ENCODE results near the gene CDC14B.
"Not testable (repeated sequence)": the region's sequence is repeated elsewhere in the genome, so short reads cannot be mapped to it uniquely, and the experiment has no call there.

CDC14B gene

DNA sequence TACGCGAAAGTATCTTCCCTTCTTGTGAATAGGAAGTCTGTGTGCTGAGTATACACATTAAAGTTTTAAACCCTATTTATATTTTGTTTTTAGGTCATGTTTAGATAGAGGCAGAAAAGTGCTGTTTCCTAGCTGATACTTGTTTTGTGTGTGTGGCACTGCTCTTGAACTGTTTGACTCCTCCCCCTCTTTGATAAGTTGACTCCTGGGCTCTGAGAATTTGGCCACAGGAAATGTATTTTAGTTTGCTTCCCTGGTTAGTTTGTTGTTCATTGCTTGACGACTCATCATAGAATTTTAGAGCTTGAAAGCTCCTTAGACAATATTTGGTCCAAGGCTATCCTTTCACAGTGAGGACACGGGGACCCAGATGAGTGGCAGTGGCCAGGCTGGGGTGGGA, 2.0 kb upstream of the CDC14B start:
- DNase-seq = no peak

- DNase-seq = no peak
Measured at GRCh38 chr9:96620832-96621269, 1.2 kb upstream of the CDC14B start.

- no peak for DNase-seq
Measured at GRCh38 chr9:96620181-96620514, 505 bp upstream of the CDC14B start.

- no peak for DNase-seq
Measured at GRCh38 chr9:96619124-96619465, 548 bp downstream of the CDC14B start.

GRCh38 chr9:96618209-96619123, 1.2 kb downstream of the CDC14B start:
- peak; percentile 28 for DNase-seq

DNA sequence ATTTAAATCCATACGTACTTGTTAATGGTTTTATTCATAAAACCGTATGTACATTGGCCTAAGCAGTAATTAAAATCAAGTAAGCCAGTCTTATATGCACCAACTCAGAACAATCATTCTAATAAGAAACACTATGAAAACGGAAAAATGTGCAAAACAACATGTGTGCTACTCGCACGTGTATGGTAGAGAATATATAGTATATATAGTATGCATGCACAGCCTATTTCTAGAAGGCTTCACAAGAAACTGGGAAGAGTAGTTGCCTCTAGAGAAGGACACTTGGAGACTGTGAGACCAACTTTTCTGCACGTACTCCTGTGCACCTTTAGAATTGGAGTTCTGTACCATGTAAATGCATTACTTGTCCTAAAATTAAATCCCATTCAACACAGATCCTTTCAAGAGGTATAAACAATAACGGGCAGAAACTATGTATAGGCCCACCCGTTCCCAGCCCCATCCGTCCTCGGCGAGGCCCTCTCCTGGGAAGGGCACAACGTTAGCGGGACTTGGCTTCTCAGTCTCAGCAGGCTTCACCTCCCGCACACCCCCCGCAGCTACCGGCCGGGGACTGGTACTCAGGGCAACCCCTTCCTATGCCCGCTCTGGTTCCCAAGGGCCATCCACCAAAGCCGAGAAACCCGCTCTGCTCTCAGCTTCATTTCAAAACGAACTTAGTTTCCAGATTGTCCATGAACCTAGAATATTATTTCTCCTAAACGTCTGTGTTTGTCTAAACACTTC, 2.0 kb downstream of the CDC14B start:
- DNase-seq = no peak

GRCh38 chr9:96616817-96617438, 2.7 kb downstream of the CDC14B start:
- DNase-seq = no peak

DNA sequence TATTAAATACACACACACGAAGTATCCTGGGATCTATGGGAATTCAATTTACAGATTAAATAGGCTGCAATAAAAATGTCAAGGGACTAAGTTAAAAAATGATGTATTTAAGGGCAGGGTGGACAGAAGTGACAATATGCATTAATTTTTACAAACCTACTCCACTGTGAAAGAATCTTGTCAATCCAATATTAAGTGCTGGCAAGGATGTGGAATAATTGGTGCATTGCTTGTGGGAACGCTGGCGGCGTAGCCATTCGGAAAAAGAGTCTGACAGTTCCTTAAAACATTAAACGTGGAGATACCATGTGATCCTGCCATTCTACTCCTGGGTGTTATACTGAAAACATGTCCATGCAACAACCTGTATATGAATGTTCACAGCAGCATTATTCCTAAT, 4.2 kb downstream of the CDC14B start:
- DNase-seq = no peak

DNA sequence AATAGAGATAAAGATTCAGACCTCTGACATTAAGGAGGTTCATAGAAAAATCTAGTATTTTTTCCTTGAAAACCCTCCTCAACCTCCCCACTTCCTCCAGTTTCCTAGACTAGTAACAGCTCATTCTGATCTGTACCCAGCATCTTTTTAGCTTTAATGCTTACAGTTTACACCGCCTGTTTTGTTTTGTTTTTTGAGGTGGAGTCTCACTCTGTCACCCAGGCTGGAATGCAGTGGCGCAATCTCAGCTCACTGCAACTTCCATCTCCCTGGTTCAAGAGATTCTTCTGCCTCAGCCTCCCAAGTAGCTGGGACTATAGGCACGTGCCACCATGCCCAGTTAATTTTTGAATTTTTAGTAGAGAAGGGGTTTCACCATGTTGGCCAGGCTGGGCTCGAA, 5.0 kb downstream of the CDC14B start:
- DNase-seq = not testable (repeated sequence)

DNA sequence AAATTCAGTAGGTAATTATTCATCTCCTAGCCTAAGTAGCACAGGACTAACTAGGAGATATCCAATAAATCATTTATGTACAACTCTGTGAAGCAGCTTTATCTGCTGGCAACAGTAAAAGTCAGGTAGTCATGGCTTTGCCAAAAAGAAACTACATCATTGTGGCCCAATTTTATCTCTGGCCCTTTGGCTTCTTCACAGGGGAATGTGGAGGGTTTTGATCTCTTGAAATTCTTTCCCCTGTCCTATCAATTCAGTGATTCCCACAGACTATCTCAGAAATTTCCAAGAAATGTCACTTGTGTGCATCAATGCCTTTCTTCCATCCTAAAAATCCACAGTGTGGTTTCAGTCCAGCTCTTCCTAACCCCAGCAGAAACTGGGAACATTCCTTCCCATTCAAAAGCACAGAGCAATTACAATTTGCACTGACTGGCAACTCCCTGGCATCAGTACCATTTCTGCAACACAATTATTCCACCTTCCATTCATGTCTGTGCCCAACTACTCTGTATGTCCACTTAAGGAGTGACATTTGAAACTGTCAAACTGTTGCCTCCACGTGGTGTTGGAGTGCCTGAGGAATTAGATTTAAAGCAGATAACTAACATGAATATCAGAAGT, 6.6 kb downstream of the CDC14B start:
- no peak for DNase-seq

DNA sequence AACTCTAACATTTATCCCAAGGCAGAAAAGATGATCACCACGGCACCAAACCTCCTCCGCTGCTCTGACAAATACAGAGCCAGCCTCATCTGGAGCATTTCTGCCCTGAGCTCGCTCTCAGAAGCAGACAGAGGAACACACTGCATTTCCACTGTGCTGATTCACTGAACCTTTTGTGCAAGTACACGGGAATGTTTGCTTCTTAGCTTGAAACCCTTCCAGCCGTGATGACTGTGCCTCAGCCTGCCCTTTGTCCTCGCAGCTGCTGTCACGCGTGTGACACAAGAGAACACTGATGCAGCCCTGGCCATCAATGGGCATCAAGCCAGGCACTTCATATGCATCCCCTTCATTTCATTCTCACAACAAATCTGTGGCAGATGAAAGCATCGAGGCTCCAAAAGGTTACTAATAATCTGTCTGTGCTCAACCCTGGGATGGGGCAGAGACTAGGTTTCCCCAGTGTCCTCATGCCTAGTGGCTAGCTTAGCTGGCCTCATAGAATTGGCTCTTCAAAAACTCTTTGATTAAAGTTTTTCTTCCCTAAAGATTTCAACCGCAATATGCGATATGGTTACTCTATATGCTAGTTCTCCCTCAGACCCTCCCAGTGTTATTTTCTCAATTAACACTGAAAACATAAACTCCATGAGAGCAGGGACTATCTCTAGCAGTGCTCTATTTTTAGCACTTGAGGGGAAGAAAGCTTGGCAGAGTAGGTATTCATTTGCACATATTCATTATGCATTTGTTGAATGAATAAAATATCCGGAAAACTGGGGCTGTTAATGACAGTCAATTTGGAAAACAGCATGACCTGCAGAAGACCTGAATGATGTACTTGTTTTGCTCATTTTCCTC, 7.3 kb downstream of the CDC14B start:
- DNase-seq = no peak

DNA sequence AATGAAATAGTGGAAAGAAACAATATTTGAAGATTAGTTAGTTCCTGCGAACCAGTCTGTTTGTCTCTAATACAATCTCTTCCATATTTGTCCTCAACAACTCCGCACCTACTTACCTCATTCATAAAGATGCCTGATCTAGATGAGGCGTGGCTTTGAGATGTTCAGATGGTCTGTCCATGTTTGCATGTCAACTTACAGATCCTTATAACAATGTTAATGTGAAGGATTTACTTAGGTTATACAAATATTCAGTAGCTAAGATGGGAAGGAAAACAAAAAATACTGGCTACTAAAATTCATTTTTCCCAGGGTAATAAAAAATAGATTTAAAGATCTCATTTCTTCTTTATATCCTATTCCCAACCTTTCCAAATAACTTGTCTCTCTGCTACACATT, 8.3 kb downstream of the CDC14B start:
- no peak for DNase-seq

DNA sequence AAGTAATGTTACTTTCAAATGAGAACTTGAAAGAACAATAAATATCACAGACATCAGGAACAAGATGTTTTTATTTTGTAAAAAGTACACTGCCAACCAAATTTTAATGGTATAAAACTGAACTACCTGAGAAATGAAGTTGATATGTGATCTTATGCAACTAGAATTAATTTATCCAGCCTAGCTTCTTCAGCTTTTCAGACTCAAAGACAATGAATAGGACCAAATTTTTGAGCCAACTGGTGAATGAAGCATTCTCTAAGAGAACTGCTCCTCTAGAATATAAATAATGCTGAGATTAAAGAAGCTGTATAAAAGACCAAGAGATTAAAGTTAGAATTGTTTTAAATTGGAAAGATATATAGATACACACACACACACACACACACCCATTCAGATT, 9.9 kb downstream of the CDC14B start:
- DNase-seq = no peak

DNA sequence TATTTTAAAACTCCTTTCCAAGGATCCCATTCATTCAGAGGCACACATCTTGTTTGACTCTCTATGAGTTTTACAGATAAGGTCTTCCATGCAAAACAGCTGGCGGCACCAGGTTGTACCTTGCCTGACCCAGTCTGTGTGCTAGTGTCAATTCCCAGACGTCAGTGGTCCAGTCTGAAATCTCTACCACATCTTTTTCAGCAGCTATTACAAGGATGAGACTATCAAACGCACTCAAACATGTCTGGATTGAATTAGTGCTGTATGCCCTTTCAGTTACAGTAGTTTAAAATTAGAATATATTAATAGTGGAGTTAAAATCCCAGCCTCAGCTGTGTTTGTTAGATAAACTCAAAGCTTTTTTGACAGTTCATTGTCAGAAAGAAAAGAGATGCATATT, 11.7 kb downstream of the CDC14B start:
- DNase-seq = no peak

GRCh38 chr9:96605328-96605727, 14.3 kb downstream of the CDC14B start:
- no peak for DNase-seq

GRCh38 chr9:96604004-96604319, 15.7 kb downstream of the CDC14B start:
- no peak for DNase-seq

DNA sequence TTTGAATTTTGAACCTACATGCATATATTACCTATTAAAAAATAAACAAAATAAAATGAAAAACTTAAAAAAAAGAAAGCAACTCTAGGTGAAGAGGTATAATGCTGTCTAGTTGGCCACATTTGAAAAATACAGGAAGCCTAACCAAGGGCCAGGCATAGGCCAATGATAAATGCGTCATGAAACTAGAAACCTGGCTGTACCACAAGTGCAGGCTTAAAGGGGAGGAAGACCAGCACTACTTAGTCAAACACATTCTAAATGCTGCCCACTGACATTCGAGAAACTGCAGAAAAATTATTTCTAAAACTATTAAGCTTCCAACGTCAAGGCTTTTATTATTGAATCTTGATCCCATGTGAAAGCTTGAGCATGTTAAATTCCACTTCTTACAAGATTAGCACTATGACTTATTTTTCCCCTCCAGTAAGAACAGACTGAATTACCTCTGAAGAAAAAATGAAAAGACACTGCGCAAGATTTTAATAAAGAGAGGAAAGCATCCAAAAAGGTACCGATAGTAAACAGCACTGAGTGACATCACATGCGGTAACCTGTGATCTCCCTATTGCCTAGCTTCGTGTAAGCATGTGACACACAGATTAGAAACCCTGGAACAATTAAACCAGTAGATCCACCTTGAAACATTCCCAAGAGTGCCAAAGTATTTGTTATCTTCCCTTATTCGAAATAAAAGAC, 16.2 kb downstream of the CDC14B start:
- no peak for DNase-seq

DNA sequence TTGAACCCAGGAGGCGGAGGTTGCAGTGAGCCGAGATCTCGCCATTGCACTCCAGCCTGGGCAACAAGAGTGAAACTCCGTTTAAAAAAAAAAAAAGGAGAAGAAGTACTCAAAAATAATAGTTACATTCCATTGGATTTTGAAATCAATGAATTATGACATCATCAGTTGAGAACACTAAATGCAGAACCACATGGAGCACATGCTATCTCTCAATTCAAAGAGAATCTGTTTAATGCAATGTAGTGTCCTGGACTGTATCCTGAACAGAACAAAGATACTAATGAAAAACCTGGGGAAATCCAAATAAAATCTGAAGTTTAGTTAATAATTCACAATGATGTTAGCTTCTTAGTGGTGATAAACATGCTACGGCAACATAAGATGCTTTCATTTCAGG, 20.3 kb downstream of the CDC14B start:
- no peak for DNase-seq

- DNase-seq = no peak
Measured at GRCh38 chr9:96596601-96597111, 23.0 kb downstream of the CDC14B start.

GRCh38 chr9:96587338-96588315, 32.0 kb downstream of the CDC14B start:
- no peak for DNase-seq

- no peak for DNase-seq
Measured at GRCh38 chr9:96585426-96585825, 34.2 kb downstream of the CDC14B start.

Measured in activated CD8-positive, alpha-beta memory T cell treated with anti-CD3 and anti-CD28 coated beads, Interleukin-2, amount 50 U/mL, for 4 hours (primary cell).